HL-60/S4 treated with retinoic acid at 250 ng/mL for 4 days and 3 days (cell line): ENCODE results near the gene MCM5.

Source experiments
- in situ Hi-C: fragments of 300-500 bp; cut with MboI; formaldehyde crosslinking; loops from 2 replicates; pipeline ENCODE4 v1.7.0; 2022; ENCODE audit warnings: low sequenced_read_pairs

Gene MCM5

GRCh38 chr22:35400501-35400790 lies 506 bp downstream of the MCM5 start:
- in situ Hi-C loops: no loop called here

- in situ Hi-C loops: no loop called here
These were observed 1.9 kb downstream of the MCM5 start for GRCh38 chr22:35401863-35402262.

GRCh38 chr22:35403356-35403755 lies 3.4 kb downstream of the MCM5 start:
- in situ Hi-C loops: no loop called here

DNA sequence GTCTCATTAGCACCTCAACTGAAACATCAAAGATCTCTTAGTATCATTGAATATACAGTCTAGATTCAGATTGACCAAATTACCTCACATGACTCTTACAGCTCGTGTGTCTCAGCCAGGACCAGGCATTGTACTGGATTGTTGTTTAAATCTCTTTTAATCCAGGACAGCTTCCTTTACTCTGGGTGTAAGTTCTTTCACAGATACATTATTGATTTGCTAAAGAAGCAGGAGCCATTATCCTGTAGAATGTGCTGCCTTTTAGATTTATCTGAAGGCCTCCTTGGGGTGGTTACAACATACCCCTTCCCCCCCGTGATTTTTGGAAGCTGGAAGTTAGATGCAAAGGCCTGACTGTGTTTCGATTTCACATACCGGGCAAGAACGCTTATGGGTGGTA lies 4.2 kb downstream of the MCM5 start:
- in situ Hi-C loops: no loop called here

- in situ Hi-C loops: no loop called here
These were observed 6.5 kb downstream of the MCM5 start for GRCh38 chr22:35406443-35406842.

DNA sequence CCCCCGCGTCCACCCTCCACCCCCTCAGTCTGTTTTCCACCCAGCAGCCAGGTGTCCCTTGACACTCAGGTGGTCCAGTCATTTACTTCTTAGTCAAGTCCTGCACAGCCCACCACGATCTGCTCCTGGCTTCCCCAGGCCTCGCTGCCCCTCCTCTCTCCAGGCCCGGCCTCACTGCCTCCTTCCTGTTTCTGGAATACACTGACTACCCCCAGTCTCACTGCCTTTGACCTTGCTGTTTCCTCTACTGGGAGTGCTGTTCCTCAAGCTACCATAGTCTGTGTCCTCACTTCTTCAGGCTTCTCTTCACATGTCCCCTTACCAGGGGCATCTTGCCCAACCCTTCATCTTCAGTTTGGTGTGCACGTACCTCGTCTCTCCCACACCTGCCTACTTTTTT lies 7.4 kb downstream of the MCM5 start:
- in situ Hi-C loops: no loop called here

DNA sequence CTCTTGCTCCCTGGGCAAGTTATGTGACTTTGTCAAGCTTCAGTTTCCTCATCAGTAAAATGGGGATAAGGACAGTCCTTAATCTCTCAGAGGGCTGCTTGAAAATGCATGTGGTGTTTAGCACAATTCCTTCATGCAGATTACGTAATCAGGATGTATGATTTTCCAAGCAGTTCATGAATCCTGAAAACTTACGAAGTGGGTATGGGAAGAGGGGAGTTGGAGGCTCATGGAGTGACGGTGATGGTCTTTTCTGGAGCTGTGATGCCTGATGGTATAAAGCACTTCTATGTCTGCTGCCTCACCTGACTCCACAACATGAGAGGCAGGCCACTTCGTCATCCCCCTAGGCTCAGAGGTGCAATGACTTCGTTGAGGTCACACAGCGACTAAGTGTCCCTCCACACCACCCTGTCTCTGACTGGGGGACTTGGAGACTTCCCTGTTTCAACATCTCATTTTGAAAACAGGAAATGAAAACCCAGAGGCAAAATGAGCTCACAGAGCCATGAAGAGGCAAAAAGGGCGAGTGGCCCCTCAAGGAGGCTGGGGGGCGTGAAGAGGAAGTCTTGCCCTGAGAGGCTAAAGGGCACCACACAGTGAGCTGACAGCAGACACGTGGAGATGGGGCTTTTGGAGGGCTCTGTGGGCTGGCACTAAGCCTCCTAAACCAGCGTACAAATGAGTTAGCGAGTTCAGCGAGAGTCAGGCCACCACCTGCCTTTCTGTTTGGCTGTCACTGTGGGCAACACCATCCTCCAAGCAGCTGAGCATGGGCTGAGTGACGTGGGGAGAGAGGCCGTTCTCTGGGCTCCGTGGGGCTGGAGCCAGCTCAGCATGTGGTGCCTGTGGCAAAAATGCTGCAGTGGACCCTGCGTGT lies 10.1 kb downstream of the MCM5 start:
- in situ Hi-C loops: no loop called here

GRCh38 chr22:35410663-35411034 lies 10.7 kb downstream of the MCM5 start:
- in situ Hi-C loops: no loop called here

- in situ Hi-C loops: no loop called here
These were observed 11.2 kb downstream of the MCM5 start for GRCh38 chr22:35411102-35411501.

GRCh38 chr22:35413624-35414023 lies 13.7 kb downstream of the MCM5 start:
- in situ Hi-C loops: no loop called here

- in situ Hi-C loops: no loop called here
These were observed 17.7 kb downstream of the MCM5 start for GRCh38 chr22:35417606-35418005.

DNA sequence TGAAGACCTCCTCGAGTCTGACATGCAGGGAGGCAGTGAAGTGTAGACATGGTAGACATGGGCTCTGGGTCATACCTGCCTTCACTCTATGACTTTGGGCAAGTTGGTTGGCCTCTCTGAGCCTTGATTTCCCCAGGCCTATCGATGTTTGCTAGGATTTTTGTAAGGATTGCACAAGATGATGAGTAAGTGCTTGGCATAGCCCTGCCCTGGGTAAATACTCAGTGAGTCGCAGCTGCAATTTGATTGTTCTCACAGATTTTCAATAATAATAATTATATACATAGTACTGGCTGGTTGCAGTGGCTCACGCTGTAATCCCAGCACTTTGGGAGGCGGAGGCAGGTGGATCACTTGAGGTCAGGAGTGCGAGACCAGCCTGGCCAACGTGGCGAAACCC lies 18.1 kb downstream of the MCM5 start:
- in situ Hi-C loops: no loop called here

GRCh38 chr22:35418731-35419130 lies 18.8 kb downstream of the MCM5 start:
- in situ Hi-C loops: no loop called here

DNA sequence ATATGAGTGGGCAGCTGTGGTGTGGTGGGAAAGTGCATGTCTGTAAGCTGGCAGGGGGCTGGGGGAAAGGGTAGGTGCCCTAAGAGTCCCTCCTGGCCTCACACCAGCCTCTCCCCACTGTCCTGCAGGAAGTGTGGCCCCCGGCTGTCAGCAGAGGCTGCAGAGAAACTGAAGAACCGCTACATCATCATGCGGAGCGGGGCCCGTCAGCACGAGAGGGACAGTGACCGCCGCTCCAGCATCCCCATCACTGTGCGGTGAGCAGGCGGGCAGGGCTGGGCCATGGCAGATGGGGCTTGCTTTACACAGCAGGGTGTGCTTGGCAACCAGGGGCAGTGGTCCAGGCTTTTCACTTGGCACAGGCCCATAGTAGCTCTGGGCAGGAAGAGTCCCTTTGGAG lies 19.8 kb downstream of the MCM5 start:
- in situ Hi-C loops: no loop called here

- in situ Hi-C loops: no loop called here
These were observed 21.2 kb downstream of the MCM5 start for GRCh38 chr22:35421121-35421520.

GRCh38 chr22:35422145-35422544 lies 22.2 kb downstream of the MCM5 start:
- in situ Hi-C loops: no loop called here

- in situ Hi-C loops: no loop called here
These were observed 23.0 kb downstream of the MCM5 start for GRCh38 chr22:35422936-35423335.

- in situ Hi-C loops: no loop called here
These were observed 24.1 kb downstream of the MCM5 start for GRCh38 chr22:35424081-35424480.

- in situ Hi-C loops: no loop called here
These were observed 24.8 kb downstream of the MCM5 start for GRCh38 chr22:35424761-35425160.

DNA sequence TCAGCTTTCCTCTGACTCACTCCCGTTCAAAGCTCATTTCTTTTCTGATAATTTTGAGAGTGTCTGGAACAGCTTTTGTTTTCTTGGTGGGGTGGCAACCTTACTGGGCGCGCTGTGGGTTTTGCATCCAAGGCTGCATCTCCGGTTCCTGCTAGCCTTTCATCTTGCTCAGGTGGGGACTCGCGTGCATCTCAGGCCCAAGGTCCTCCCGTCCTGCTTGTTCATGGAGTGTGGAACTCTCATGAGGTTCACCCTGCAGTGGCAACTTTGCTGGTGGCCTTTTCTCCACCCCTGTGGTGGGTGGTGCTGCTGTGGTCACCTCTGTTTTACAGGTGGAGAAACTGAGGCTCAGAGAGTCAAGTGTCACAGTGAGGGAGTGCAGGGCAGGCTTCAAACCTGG lies 25.6 kb downstream of the MCM5 start:
- in situ Hi-C loops: no loop called here

- in situ Hi-C loops: no loop called here
These were observed 26.2 kb downstream of the MCM5 start for GRCh38 chr22:35425971-35426800.

DNA sequence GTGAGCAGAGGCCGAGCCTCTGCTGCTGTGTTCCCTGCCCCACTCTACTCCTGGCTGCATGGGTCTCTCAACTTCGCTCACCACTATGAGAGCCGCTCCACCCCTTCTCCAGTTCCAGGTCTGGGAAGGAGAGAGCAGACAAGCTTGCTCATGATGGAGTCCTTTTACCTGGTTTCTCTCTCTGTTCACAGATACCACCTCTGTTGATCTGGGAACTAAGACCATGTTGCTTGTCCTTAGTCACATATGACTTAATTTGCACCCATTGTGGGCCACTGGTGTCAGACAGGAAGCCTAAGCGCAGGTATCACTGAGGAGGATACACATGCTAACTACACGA lies 26.8 kb downstream of the MCM5 start:
- in situ Hi-C loops: no loop called here
